Stimulated activated naive CD8-positive, alpha-beta T cell treated with anti-CD3 and anti-CD28 coated beads, Interleukin-15, amount 100 ng/mL, for 72 hours (primary cell): ENCODE results near the gene ERCC1.
A peak's percentile ranks its signal among the peaks of the same experiment; 100 is the strongest.

Source experiments
- ATAC-seq: fragments of 150-1000 bp; cut with Tn5 transposase; 2 replicates; pipeline ENCODE4 v1.10.0; 2021; ENCODE audit warnings: mild to moderate bottlenecking, moderate library complexity
- DNase-seq, 2 donors: peaks; one replicate each; pipeline ENCODE4 v3.0.0; 2021 to 2022
- H3K27ac Mint-ChIP-seq, 2 donors: one replicate each; pipeline ENCODE4 v1.8.0; 2022; ENCODE audit warnings: mild to moderate bottlenecking in 2 of 2, mixed read lengths in 2 of 2, moderate library complexity in 2 of 2
- H3K27me3 Mint-ChIP-seq: one replicate; pipeline ENCODE4 v1.8.0; 2022; ENCODE audit warnings: mixed read lengths
- H3K4me1 Mint-ChIP-seq: one replicate; pipeline ENCODE4 v1.8.0; 2022; ENCODE audit warnings: mild to moderate bottlenecking, mixed read lengths
- H3K4me3 Mint-ChIP-seq, 2 donors: one replicate each; pipeline ENCODE4 v1.8.0; 2022; ENCODE audit warnings: mild to moderate bottlenecking in 2 of 2, mixed read lengths in 2 of 2, moderate library complexity in 1 of 2
- H3K9me3 Mint-ChIP-seq, 2 donors: one replicate each; pipeline ENCODE4 v1.8.0; 2022; ENCODE audit warnings: mixed read lengths in 2 of 2

ERCC1 gene

DNA sequence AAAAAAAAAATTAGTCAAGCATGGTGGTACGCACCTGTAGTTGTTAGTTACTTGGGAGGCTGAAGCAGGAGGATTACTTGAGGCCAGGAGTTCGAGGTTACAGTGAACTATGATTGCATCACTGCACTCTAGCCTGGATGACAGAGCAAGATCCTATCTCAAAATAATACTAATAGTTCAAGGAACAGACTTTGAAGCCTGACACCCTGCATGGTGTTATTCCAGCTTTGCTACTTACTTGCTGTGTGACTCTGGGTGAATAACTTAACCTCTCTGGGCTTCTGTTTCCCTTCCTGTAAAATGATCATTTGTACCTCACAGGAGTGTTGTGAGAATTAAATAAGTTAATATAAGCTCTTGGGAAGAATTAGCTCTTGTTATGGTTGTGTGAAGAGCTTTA, 40.6 kb upstream of the ERCC1 start:
- DNase-seq (no peak), ATAC-seq (no peak)
- Mint-ChIP-seq H3K27ac (no peak overlapping the region), H3K27me3 (peaks cover 26% of the 10 kb centered on the region), H3K9me3 (no peaks in the 10 kb centered on the region), H3K4me1 (peaks cover 19% of the 10 kb centered on the region), H3K4me3 (no peak overlapping the region)

GRCh38 chr19:45463241-45463640, 39.5 kb upstream of the ERCC1 start:
- ATAC-seq: no peak
- Mint-ChIP-seq H3K27ac (no peak overlapping the region), H3K9me3 (no peaks in the 10 kb centered on the region), H3K4me1 (peaks cover 15% of the 10 kb centered on the region), H3K4me3 (no peak overlapping the region), H3K27me3 (peaks cover 32% of the 10 kb centered on the region)
- no peak for DNase-seq

DNA sequence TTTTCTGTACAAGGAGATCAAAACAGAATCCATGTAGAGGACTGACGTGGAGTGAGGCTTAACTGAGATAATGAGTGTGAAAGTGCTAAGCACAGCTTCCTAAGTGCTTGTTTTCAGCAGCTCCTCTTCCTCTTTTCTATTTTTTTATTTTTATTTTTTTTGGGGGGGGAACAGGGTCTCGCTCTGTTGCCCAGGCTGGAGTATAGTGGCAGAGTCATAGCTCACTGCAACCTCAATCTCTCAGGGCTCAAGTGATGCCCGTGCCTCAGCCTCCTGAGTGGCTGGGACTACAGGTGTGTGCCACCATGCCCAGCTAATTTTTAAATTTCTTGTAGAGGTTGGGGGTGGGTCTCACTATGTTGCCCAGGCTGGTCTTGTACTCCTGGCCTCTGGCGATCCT, 38.5 kb upstream of the ERCC1 start:
- peaks cover 37% of the 10 kb centered on the region for H3K27me3 Mint-ChIP-seq
- H3K4me3 Mint-ChIP-seq: no peak overlapping the region
- no peak overlapping the region for H3K27ac Mint-ChIP-seq
- DNase-seq (no peak), ATAC-seq (no peak)
- peaks cover 4% of the 10 kb centered on the region for H3K4me1 Mint-ChIP-seq
- H3K9me3 Mint-ChIP-seq: no peaks in the 10 kb centered on the region

DNA sequence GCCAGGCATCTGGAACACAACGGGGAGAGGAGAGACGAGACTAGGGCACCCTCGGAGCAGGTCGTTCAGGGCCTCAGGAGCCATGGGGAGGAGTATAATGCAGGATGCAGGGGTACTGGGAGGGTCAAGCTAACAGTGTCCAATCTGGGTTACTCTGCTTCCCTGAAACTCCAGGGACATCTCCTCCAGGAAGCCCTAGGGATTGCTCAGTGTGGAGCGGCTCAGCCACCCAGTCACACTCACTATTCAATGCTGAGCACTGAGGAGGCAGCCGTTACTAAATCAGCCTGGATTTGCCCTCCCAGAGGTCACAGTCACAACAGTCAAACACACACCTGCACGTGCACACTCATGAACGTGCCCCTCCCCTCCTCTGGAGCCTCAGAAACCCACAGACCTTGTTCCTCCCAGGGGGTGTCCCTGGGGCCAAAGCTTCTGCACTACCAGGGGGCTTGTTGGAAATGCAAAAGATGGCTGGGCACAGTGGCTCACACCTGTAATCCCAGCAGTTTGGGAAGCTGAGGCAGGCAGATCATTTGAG, 37.2 kb upstream of the ERCC1 start:
- DNase-seq: no peak
- H3K4me1 Mint-ChIP-seq: peaks cover 8% of the 10 kb centered on the region
- ATAC-seq: no peak
- peaks cover 37% of the 10 kb centered on the region for H3K27me3 Mint-ChIP-seq
- H3K27ac Mint-ChIP-seq: no peak overlapping the region
- H3K9me3 Mint-ChIP-seq: no peaks in the 10 kb centered on the region
- H3K4me3 Mint-ChIP-seq: no peak overlapping the region

DNA sequence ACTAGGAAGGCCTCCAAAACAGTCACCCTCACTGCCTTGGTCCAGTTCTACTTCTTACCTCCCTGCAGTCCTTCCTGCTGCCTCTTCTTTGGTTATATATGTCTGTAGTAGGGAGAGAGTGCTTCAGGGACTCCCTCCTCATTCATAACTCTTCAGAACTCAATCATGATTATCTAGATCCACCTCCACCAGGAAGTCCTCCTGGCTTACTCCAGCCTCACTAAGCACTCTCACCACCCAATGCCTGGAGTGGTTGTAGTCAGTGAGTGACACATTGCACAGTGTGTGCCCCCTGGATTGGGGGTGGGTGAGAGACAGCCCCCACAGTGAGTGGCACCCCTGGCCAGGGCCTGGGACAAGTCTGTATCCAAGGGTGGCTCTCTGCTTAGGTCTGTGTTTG, 34.1 kb upstream of the ERCC1 start:
- Mint-ChIP-seq H3K4me1 (peaks cover 25% of the 10 kb centered on the region), H3K9me3 (no peaks in the 10 kb centered on the region), H3K27me3 (peaks cover 21% of the 10 kb centered on the region), H3K4me3 (no peak overlapping the region), H3K27ac (peak overlapping the region in 1 of 2 donors; percentile 8)
- ATAC-seq (no peak), DNase-seq (no peak)

DNA sequence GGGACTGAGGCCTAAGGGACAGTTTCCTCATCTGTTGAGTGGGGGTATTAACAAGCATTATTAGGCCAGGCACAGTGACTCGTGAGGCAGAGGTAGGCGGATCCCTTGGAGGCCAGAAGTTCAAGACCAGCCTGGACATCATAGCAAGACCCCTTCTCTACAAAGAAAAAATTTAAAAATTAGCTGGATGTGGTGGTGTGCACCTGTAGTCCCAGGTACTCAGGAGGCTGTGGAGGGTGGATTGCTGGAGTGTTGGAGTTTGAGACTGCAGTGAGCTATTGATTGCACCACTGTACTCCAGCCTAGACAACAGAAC, 32.7 kb upstream of the ERCC1 start:
- peak overlapping the region in 1 of 2 donors; percentile 96 for H3K27ac Mint-ChIP-seq
- peak overlapping the region in 1 of 2 donors; percentile 81 for H3K4me3 Mint-ChIP-seq
- H3K9me3 Mint-ChIP-seq: peaks cover 0 to 4% of the 10 kb centered on the region in 2 donors
- no peak for ATAC-seq
- H3K4me1 Mint-ChIP-seq: peaks cover 34% of the 10 kb centered on the region
- H3K27me3 Mint-ChIP-seq: peaks cover 21% of the 10 kb centered on the region
- DNase-seq: no peak

- peaks cover 0 to 6% of the 10 kb centered on the region in 2 donors for H3K9me3 Mint-ChIP-seq
- DNase-seq (peak; percentile 61 to 81), ATAC-seq (peak; percentile 90)
- H3K27ac Mint-ChIP-seq: peak overlapping the region; percentile 83 to 96
- H3K27me3 Mint-ChIP-seq: peaks cover 20% of the 10 kb centered on the region
- H3K4me3 Mint-ChIP-seq: peak overlapping the region; percentile 77 to 81
- H3K4me1 Mint-ChIP-seq: peaks cover 39% of the 10 kb centered on the region
Observed at GRCh38 chr19:45455707-45456499, 32.2 kb upstream of the ERCC1 start.

DNA sequence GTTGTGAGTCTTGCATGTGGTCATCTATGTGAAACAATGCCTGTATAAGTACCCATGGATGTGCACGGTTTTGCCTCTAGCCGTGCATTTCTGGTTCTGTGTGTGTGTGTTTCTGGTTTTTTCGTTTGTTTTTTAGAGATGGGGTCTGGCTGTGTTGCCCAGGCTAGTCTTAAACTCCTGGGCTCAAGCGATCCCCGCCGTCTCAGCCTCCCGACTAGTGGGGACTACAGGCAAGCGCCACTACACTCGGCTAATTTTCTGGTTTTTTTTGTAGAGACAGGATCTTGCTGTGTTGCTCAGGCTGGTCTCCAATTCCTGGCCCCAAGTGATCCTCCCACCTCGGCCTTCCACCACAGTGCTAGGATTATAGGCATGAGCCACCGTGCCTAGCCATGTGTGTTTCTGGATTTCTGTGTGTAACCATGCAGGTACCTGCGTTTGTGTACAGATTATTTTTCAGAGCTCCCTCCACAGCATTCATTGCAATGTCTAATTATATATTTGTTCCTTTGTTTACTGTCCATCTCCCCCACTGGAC, 28.2 kb upstream of the ERCC1 start:
- no peak for DNase-seq
- Mint-ChIP-seq H3K4me3 (peak overlapping the region; percentile 86 to 91), H3K4me1 (peaks cover 51% of the 10 kb centered on the region), H3K9me3 (peaks cover 0 to 6% of the 10 kb centered on the region in 2 donors), H3K27me3 (no peaks in the 10 kb centered on the region), H3K27ac (peak overlapping the region in 1 of 2 donors; percentile 99)
- no peak for ATAC-seq

GRCh38 chr19:45451131-45451849, 27.6 kb upstream of the ERCC1 start:
- H3K9me3 Mint-ChIP-seq: peaks cover 0 to 6% of the 10 kb centered on the region in 2 donors
- H3K27ac Mint-ChIP-seq: peak overlapping the region; percentile 97 to 99
- ATAC-seq: peak; percentile 46
- DNase-seq: peak in 1 of 2 donors; percentile 53
- H3K4me1 Mint-ChIP-seq: peaks cover 47% of the 10 kb centered on the region
- H3K27me3 Mint-ChIP-seq: no peaks in the 10 kb centered on the region
- H3K4me3 Mint-ChIP-seq: peak overlapping the region; percentile 86 to 91

DNA sequence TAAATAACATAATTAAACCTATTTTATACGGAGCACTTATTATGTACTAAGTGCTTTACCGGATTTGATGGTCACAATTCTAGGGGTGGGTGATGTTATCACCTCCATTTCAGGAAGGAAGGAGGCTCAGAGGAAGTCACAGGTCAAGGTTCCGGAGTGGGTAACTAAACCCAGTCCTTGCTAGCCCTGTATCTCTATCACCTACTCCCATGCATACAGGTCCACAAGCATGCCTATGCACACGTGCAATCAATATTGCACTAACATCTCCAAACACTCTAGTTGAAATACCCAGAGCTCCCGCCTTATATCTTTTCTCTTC, 26.3 kb upstream of the ERCC1 start:
- H3K27ac Mint-ChIP-seq: peak overlapping the region; percentile 97 to 98
- DNase-seq (no peak), ATAC-seq (peak; percentile 39)
- H3K27me3 Mint-ChIP-seq: no peaks in the 10 kb centered on the region
- peaks cover 0 to 6% of the 10 kb centered on the region in 2 donors for H3K9me3 Mint-ChIP-seq
- H3K4me3 Mint-ChIP-seq: peak overlapping the region; percentile 86 to 93
- H3K4me1 Mint-ChIP-seq: peaks cover 35% of the 10 kb centered on the region

- H3K27me3 Mint-ChIP-seq: no peaks in the 10 kb centered on the region
- ATAC-seq (no peak), DNase-seq (no peak)
- H3K4me3 Mint-ChIP-seq: peak overlapping the region; percentile 44 to 48
- H3K27ac Mint-ChIP-seq: peak overlapping the region in 1 of 2 donors; percentile 49
- peaks cover 0 to 6% of the 10 kb centered on the region in 2 donors for H3K9me3 Mint-ChIP-seq
- H3K4me1 Mint-ChIP-seq: peaks cover 39% of the 10 kb centered on the region
Observed at GRCh38 chr19:45448887-45449299, 25.2 kb upstream of the ERCC1 start.

DNA sequence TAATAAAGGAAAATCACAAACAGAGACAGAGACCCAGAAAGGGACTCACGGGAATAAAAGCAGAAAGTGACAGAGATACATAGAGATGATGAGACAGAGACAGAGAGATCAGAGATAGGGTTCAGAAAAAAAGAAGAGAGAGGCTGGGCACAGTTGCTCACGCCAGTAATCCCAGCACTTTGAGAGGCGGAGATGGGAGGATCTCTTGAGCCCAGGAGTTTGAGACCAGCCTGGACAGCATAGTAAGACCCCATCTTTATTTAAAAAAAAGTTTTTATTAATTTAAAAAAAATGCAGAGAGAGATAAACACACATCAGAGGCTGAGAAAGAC, 24.7 kb upstream of the ERCC1 start:
- peaks cover 0 to 6% of the 10 kb centered on the region in 2 donors for H3K9me3 Mint-ChIP-seq
- no peaks in the 10 kb centered on the region for H3K27me3 Mint-ChIP-seq
- DNase-seq (no peak), ATAC-seq (no peak)
- peak overlapping the region in 1 of 2 donors; percentile 12 for H3K27ac Mint-ChIP-seq
- peak overlapping the region in 1 of 2 donors; percentile 24 for H3K4me3 Mint-ChIP-seq
- H3K4me1 Mint-ChIP-seq: peaks cover 41% of the 10 kb centered on the region

DNA sequence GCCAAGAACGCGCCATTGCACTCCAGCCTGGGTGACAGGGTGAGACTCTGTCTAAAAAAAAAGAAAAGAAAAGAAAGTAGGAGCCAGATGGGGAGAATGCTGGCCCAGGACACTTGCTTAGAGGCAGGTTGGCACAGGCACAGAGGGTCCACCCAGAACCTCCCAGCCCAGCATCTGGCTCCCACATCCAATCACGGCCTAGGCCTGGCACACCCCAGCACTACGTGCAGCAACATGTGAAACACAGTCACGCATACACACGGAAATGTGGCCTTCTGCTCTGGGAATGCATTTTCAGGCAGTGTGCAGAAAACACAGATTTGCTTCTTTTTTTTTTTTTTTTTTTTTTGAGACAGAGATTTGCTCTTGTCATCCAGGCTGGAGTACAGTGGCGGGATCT, 23.2 kb upstream of the ERCC1 start:
- ATAC-seq: no peak
- Mint-ChIP-seq H3K4me1 (peaks cover 50% of the 10 kb centered on the region), H3K27ac (no peak overlapping the region)

GRCh38 chr19:45446295-45446694, 22.6 kb upstream of the ERCC1 start:
- H3K4me1 Mint-ChIP-seq: peaks cover 45% of the 10 kb centered on the region
- H3K27ac Mint-ChIP-seq: no peak overlapping the region
- ATAC-seq (no peak), DNase-seq (no peak)
- H3K27me3 Mint-ChIP-seq: no peaks in the 10 kb centered on the region
- H3K4me3 Mint-ChIP-seq: no peak overlapping the region
- H3K9me3 Mint-ChIP-seq: peaks cover 0 to under 1% of the 10 kb centered on the region in 2 donors

More for the DNA sequence above, 23.2 kb upstream of the ERCC1 start:
- Mint-ChIP-seq H3K9me3 (peaks cover 0 to 6% of the 10 kb centered on the region in 2 donors), H3K27me3 (no peaks in the 10 kb centered on the region), H3K4me3 (no peak overlapping the region)
- DNase-seq: no peak

DNA sequence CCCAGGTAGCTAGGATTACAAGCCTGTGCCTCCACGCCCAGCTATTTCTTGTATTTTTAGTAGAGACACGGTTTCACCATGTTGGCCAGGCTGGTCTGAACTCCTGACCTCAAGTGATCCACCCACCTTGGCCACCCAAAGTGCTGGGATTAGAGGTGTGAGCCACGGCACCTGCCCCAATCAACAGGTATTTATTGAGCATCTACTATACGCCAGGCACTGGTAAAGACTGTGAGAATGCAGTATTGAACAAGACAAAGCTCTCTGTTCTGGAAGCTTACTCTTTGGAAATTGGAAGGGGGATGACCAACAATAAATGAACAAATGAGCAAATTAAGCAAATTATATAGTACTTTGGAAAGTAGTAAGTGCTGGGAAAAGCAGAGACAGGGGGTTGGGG, 21.4 kb upstream of the ERCC1 start:
- H3K27me3 Mint-ChIP-seq: no peaks in the 10 kb centered on the region
- ATAC-seq (no peak), DNase-seq (no peak)
- no peak overlapping the region for H3K27ac Mint-ChIP-seq
- H3K4me1 Mint-ChIP-seq: peaks cover 48% of the 10 kb centered on the region
- no peaks in the 10 kb centered on the region for H3K9me3 Mint-ChIP-seq
- H3K4me3 Mint-ChIP-seq: peak overlapping the region; percentile 89 to 90
